SU-DHL-6 (cell line): ENCODE data around the gene SEMA4D.
"Not testable (repeated sequence)": the region's sequence is repeated elsewhere in the genome, so short reads cannot be mapped to it uniquely, and the experiment has no call there.

Experiments
- H2AFZ ChIP-seq: fragments of 200-600 bp; sonication (generic); 2 replicates; pipeline ENCODE4 v1.6.1; 2014; ENCODE audit warnings: low read depth, mild to moderate bottlenecking, moderate library complexity, mixed read lengths, antibody characterized with exemption, low read length; ENCODE audit not compliant: severe bottlenecking
- H3F3A ChIP-seq: fragments of 200-600 bp; shearing (Covaris generic); 2 replicates; pipeline ENCODE4 v1.6.0; 2016; ENCODE audit warnings: antibody characterized with exemption, mild to moderate bottlenecking; ENCODE audit not compliant: insufficient read depth
- H3K27ac ChIP-seq: fragments of 200-600 bp; sonication (generic); 2 replicates; pipeline ENCODE4 v1.5.1; 2016; ENCODE audit warnings: low read depth, mild to moderate bottlenecking, low read length, moderate library complexity, mixed read lengths
- H3K27me3 ChIP-seq: fragments of 200-600 bp; sonication (generic), shearing (Covaris generic); 2 replicates; pipeline ENCODE4 v1.6.0; 2014; ENCODE audit warnings: mild to moderate bottlenecking, low read length
- H3K36me3 ChIP-seq: fragments of 200-600 bp; sonication (generic); 2 replicates; pipeline ENCODE4 v1.6.1; 2014; ENCODE audit warnings: mild to moderate bottlenecking, low read length, mixed read lengths
- H3K4me2 ChIP-seq: fragments of 300-600, 200-600 bp; shearing (Covaris generic), sonication (generic); 2 replicates; pipeline ENCODE4 v1.6.0; 2014; ENCODE audit warnings: low read length, low read depth, mild to moderate bottlenecking; ENCODE audit not compliant: poor library complexity, severe bottlenecking
- H3K4me3 ChIP-seq: fragments of 200-600 bp; sonication (generic); 2 replicates; pipeline ENCODE4 v1.5.1; 2014; ENCODE audit warnings: antibody characterized with exemption, low read length, mild to moderate bottlenecking, mixed read lengths; ENCODE audit not compliant: insufficient read depth, poor library complexity, severe bottlenecking
- H3K79me2 ChIP-seq: fragments of 200-600 bp; sonication (generic); 2 replicates; pipeline ENCODE4 v1.6.1; 2014; ENCODE audit warnings: mild to moderate bottlenecking, low read length, moderate library complexity; ENCODE audit not compliant: insufficient read depth
- H3K9ac ChIP-seq: fragments of 200-600 bp; sonication (generic); 2 replicates; pipeline ENCODE4 v1.7.0; 2014; ENCODE audit warnings: mild to moderate bottlenecking, low read length
- H3K9me2 ChIP-seq: fragments of 200-600 bp; sonication (generic); replicated peaks from 2 replicates; pipeline ENCODE4 v1.6.1; 2014; ENCODE audit warnings: low read length; ENCODE audit not compliant: insufficient read depth
- H3K9me3 ChIP-seq: fragments of 200-600 bp; sonication (generic); 2 replicates; pipeline ENCODE4 v1.6.1; 2014; ENCODE audit warnings: low read length, mixed read lengths; ENCODE audit not compliant: insufficient read depth
- H4K20me1 ChIP-seq: fragments of 200-600 bp; sonication (generic); 2 replicates; pipeline ENCODE4 v1.6.1; 2014; ENCODE audit warnings: low read depth, mild to moderate bottlenecking, antibody characterized with exemption, low read length, moderate library complexity, mixed read lengths
- CTCF ChIP-seq: fragments of 200-600 bp; sonication (generic); IDR thresholded peaks from one replicate; pipeline ENCODE4 v1.5.1; 2017; ENCODE audit warnings: antibody characterized with exemption, mild to moderate bottlenecking, low read length, moderate library complexity; ENCODE audit not compliant: insufficient read depth, poor library complexity, severe bottlenecking
- EZH2phosphoT487 ChIP-seq: fragments of 200-600 bp; sonication (generic), shearing (Covaris generic); conservative IDR thresholded peaks from 2 replicates; pipeline ENCODE4 v1.6.1; 2018; ENCODE audit warnings: mild to moderate bottlenecking, antibody characterized with exemption, low read length, moderate library complexity, mixed read lengths

The SEMA4D gene

GRCh38 chr9:89475891-89476440 lies 21.9 kb downstream of the SEMA4D start:
- Histone ChIP-seq H3K27ac (no peak overlapping the region), H3K9ac (no peak overlapping the region), H2AFZ (no peak overlapping the region), H3K4me3 (no peak overlapping the region), H3K36me3 (no peaks in the 10 kb centered on the region), H3F3A (no peaks in the 10 kb centered on the region), H3K27me3 (no peaks in the 10 kb centered on the region), H3K9me3 (no peaks in the 10 kb centered on the region), H3K79me2 (no peaks in the 10 kb centered on the region), H3K9me2 (no peaks in the 10 kb centered on the region), H3K4me2 (no peak overlapping the region), H4K20me1 (no peaks in the 10 kb centered on the region)
- TF ChIP-seq EZH2phosphoT487 (no peak), CTCF (no peak)

- Histone ChIP-seq H2AFZ (no peak overlapping the region), H3K9ac (no peak overlapping the region), H3K4me3 (no peak overlapping the region), H3K79me2 (no peaks in the 10 kb centered on the region), H3K4me2 (no peak overlapping the region), H3K9me3 (no peaks in the 10 kb centered on the region), H3K9me2 (no peaks in the 10 kb centered on the region), H4K20me1 (no peaks in the 10 kb centered on the region), H3K27me3 (no peaks in the 10 kb centered on the region), H3F3A (no peaks in the 10 kb centered on the region), H3K36me3 (no peaks in the 10 kb centered on the region), H3K27ac (no peak overlapping the region)
- TF ChIP-seq EZH2phosphoT487 (no peak), CTCF (no peak)
Observed at GRCh38 chr9:89474939-89475338, 23.0 kb downstream of the SEMA4D start.

- no peaks in the 10 kb centered on the region for H3K27me3 ChIP-seq
- H3K4me2 ChIP-seq, result no peak overlapping the region
- no peak overlapping the region for H3K9ac ChIP-seq
- TF ChIP-seq EZH2phosphoT487 (no peak), CTCF (no peak)
- H3K36me3 ChIP-seq, result no peaks in the 10 kb centered on the region
- H3K9me2 ChIP-seq, result no peaks in the 10 kb centered on the region
- H2AFZ ChIP-seq, result no peak overlapping the region
- H3K4me3 ChIP-seq, result no peak overlapping the region
- H3K27ac ChIP-seq, result no peak overlapping the region
- no peaks in the 10 kb centered on the region for H3K79me2 ChIP-seq
- no peaks in the 10 kb centered on the region for H3F3A ChIP-seq
- no peaks in the 10 kb centered on the region for H3K9me3 ChIP-seq
- no peaks in the 10 kb centered on the region for H4K20me1 ChIP-seq
Observed at GRCh38 chr9:89473762-89474469, 24.0 kb downstream of the SEMA4D start.

GRCh38 chr9:89471796-89472320 lies 26.1 kb downstream of the SEMA4D start:
- H3K9me2 ChIP-seq, H3K36me3 ChIP-seq, H3F3A ChIP-seq, H3K27ac ChIP-seq, H3K9me3 ChIP-seq, H4K20me1 ChIP-seq, H2AFZ ChIP-seq, H3K9ac ChIP-seq, H3K4me3 ChIP-seq, H3K4me2 ChIP-seq, H3K79me2 ChIP-seq, H3K27me3 ChIP-seq: not testable (repeated sequence)
